HepG2 (cell line): Measurements from ENCODE around the gene PLEKHN1. TPM values are rescaled to one million over a fixed set of nuclear protein-coding genes. Genes with fewer than 3 reads are reported as not detected.
A peak's percentile ranks its signal among the peaks of the same experiment; 100 is the strongest.

ENCODE experiments used
- ERF ChIP-seq: IDR thresholded peaks from 2 replicates; pipeline ENCODE4 v1.6.1; 2018; ENCODE audit warnings: missing biosample characterization, missing genetic modification reagents
- FOXA1 ChIP-seq, 2 experiments: fragments of 450-650 bp in 1 of 2; sonication (generic) in 1 of 2; formaldehyde crosslinking in 1 of 2; IDR thresholded peaks; 2 replicates each; pipeline versions ENCODE4 v1.4.0 to v1.6.1; 2016 to 2020; ENCODE audit warnings: missing genetic modification reagents in 1 of 2
- JARID2 ChIP-seq: sonication (generic); formaldehyde crosslinking; IDR thresholded peaks from 2 replicates; pipeline ENCODE4 v1.8.1; 2023; ENCODE audit warnings: missing genetic modification reagents, inconsistent platforms; ENCODE audit not compliant: insufficient replicate concordance
- KDM6A ChIP-seq: IDR thresholded peaks from 2 replicates; pipeline ENCODE4 v1.6.1; 2016; ENCODE audit warnings: low read depth
- KLF11 ChIP-seq: IDR thresholded peaks from 2 replicates; pipeline ENCODE4 v1.6.1; 2016; ENCODE audit warnings: missing compliant biosample characterization
- MEF2D ChIP-seq: sonication (generic); formaldehyde crosslinking; IDR thresholded peaks from 2 replicates; pipeline ENCODE4 v1.5.1; 2020; ENCODE audit warnings: mild to moderate bottlenecking, missing genetic modification reagents
- MTA3 ChIP-seq: sonication (generic); formaldehyde crosslinking; IDR thresholded peaks from 2 replicates; pipeline ENCODE4 v1.4.0; 2020; ENCODE audit warnings: missing genetic modification reagents
- NFRKB ChIP-seq: fragments of 450-650 bp; IDR thresholded peaks from 2 replicates; pipeline ENCODE4 v1.6.1; 2017
- RFX3 ChIP-seq: IDR thresholded peaks from 2 replicates; pipeline ENCODE4 v1.6.1; 2016; ENCODE audit warnings: missing biosample characterization, missing genetic modification reagents
- TEAD2 ChIP-seq: sonication (generic); formaldehyde crosslinking; IDR thresholded peaks from 2 replicates; pipeline ENCODE4 v1.9.0; 2021; ENCODE audit warnings: missing genetic modification reagents
- TRIM22 ChIP-seq: fragments of 450-650 bp; IDR thresholded peaks from 2 replicates; pipeline ENCODE4 v1.6.1; 2017
- ZBTB14 ChIP-seq: sonication (generic); formaldehyde crosslinking; IDR thresholded peaks from 2 replicates; pipeline ENCODE4 v1.4.0; 2020; ENCODE audit warnings: missing genetic modification reagents
- ZFP82 ChIP-seq: sonication (generic); formaldehyde crosslinking; IDR thresholded peaks from 2 replicates; pipeline ENCODE4 v1.5.1; 2020; ENCODE audit warnings: mild to moderate bottlenecking, missing genetic modification reagents, borderline replicate concordance
- ZNF776 ChIP-seq: sonication (generic); formaldehyde crosslinking; IDR thresholded peaks from 2 replicates; pipeline ENCODE4 v1.4.0; 2020; ENCODE audit warnings: mild to moderate bottlenecking, missing genetic modification reagents
- polyA plus RNA-seq, 8 experiments: library from polyadenylated mRNA; depleted of rRNA in 3 of 8; stranded (reverse) in 7 of 8; unstranded in 1 of 8; fragments of >200 nt; fragmentation: Illumina TruSeq in 4 of 8; extraction: Trizol in 4 of 8; gene quantifications; 2 replicates each; pipeline versions ENCODE4 v1.2.1 to v1.2.3, GENCODE V29; 2011 to 2016; ENCODE audit warnings: low read depth in 4 of 8, missing spikeins in 1 of 8, mixed read lengths in 1 of 8; ENCODE audit not compliant: insufficient read depth in 1 of 8
- total RNA-seq, 5 experiments: library from RNA; depleted of rRNA; stranded (reverse); fragments of >200 nt; fragmentation: Illumina TruSeq; extraction: Trizol; gene quantifications; 2 replicates each; pipeline ENCODE4 v1.2.3, GENCODE V29; 2016; ENCODE audit warnings: low read depth in 1 of 5
- TF ChIP-seq, protein P1 (sequence below): sonication (generic); formaldehyde crosslinking; IDR thresholded peaks from 2 replicates; pipeline ENCODE4 v1.5.1; 2020; ENCODE audit warnings: missing genetic modification reagents, mild to moderate bottlenecking, borderline replicate concordance
- TF ChIP-seq, protein P2 (sequence below): sonication (generic); formaldehyde crosslinking; IDR thresholded peaks from 2 replicates; pipeline ENCODE4 v1.5.0; 2020; ENCODE audit warnings: mild to moderate bottlenecking, missing genetic modification reagents, borderline replicate concordance
- TF ChIP-seq, protein P3 (sequence below): sonication (generic); formaldehyde crosslinking; IDR thresholded peaks from 2 replicates; pipeline ENCODE4 v1.5.0; 2020; ENCODE audit warnings: mild to moderate bottlenecking, missing genetic modification reagents, borderline replicate concordance
- TF ChIP-seq, protein P4 (sequence below): sonication (generic); formaldehyde crosslinking; IDR thresholded peaks from 2 replicates; pipeline ENCODE4 v1.5.1; 2020; ENCODE audit warnings: missing genetic modification reagents, mild to moderate bottlenecking, borderline replicate concordance

PLEKHN1 gene
- total and polyA plus RNA-seq, 2 of the 13 experiments (the other 11 are each of a cell fraction or from before 2014, with no cell fraction given): 0.42 to 0.58 TPM

DNA sequence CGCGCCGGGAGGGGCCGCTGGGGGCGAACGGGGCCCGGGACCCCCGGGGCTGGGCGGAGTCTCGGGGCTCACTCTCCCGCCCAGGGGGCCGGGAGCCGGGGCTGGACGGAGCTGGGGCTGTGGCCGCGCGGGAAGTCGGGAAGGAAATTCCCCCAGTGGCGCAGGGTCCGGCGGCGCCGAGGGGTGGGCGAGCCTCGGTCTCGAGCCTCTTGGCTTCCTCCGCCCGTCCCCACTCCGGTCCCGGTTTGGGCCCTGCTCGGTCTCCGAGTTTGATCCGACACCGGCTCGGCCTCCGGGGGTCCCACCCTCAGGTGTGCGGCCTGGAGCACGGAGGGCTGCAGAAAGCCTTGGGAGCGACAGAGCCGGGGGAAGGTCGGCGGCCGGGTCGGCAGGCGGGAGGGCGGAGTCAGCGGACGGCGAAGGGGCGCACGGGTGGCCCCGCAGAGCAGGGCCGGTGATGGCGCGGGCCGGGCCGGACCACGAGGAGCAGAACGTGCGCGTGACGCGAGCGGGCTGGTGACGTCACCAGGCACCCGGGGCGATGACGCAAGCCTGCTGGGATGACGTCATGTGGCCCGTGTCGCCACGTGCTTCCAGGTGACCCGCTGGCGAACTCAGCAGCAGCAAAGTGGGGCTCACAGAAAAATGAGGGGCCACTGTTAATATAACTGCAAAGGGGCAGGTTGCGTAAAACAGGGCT, 34.2 kb downstream of the PLEKHN1 start (continued):
- TF ChIP-seq JARID2 (CRISPR knock-in tag) (no peak), TEAD2 (CRISPR knock-in tag) (no peak), ZNF776 (peak; percentile 46; the same call in 1 of the 2 replicates), FOXA1 (IDR thresholded peaks at IDR 0.05) (no peak), FOXA1 (CRISPR knock-in tag; IDR thresholded peaks at IDR 0.05) (no peak), MEF2D (peak; percentile 69; the same call in 1 of the 2 replicates), KDM6A (CRISPR knock-in tag) (no peak), TRIM22 (no peak), ERF (CRISPR knock-in tag) (peak; percentile 48; the same call in 1 of the 2 replicates), ZFP82 (peak; percentile 56; the same call in 1 of the 2 replicates), NFRKB (no peak), MTA3 (no peak), RFX3 (CRISPR knock-in tag) (no peak), KLF11 (no peak), ZBTB14 (CRISPR knock-in tag) (peak; percentile 58)
- TF ChIP-seq, protein P1, sequence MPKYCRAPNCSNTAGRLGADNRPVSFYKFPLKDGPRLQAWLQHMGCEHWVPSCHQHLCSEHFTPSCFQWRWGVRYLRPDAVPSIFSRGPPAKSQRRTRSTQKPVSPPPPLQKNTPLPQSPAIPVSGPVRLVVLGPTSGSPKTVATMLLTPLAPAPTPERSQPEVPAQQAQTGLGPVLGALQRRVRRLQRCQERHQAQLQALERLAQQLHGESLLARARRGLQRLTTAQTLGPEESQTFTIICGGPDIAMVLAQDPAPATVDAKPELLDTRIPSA (CRISPR knock-in tag): peak; percentile 95
- TF ChIP-seq, protein P2, sequence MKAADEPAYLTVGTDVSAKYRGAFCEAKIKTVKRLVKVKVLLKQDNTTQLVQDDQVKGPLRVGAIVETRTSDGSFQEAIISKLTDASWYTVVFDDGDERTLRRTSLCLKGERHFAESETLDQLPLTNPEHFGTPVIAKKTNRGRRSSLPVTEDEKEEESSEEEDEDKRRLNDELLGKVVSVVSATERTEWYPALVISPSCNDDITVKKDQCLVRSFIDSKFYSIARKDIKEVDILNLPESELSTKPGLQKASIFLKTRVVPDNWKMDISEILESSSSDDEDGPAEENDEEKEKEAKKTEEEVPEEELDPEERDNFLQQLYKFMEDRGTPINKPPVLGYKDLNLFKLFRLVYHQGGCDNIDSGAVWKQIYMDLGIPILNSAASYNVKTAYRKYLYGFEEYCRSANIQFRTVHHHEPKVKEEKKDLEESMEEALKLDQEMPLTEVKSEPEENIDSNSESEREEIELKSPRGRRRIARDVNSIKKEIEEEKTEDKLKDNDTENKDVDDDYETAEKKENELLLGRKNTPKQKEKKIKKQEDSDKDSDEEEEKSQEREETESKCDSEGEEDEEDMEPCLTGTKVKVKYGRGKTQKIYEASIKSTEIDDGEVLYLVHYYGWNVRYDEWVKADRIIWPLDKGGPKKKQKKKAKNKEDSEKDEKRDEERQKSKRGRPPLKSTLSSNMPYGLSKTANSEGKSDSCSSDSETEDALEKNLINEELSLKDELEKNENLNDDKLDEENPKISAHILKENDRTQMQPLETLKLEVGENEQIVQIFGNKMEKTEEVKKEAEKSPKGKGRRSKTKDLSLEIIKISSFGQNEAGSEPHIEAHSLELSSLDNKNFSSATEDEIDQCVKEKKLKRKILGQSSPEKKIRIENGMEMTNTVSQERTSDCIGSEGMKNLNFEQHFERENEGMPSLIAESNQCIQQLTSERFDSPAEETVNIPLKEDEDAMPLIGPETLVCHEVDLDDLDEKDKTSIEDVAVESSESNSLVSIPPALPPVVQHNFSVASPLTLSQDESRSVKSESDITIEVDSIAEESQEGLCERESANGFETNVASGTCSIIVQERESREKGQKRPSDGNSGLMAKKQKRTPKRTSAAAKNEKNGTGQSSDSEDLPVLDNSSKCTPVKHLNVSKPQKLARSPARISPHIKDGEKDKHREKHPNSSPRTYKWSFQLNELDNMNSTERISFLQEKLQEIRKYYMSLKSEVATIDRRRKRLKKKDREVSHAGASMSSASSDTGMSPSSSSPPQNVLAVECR: peak; percentile 89; the same call in 1 of the 2 replicates
- TF ChIP-seq, protein P3, sequence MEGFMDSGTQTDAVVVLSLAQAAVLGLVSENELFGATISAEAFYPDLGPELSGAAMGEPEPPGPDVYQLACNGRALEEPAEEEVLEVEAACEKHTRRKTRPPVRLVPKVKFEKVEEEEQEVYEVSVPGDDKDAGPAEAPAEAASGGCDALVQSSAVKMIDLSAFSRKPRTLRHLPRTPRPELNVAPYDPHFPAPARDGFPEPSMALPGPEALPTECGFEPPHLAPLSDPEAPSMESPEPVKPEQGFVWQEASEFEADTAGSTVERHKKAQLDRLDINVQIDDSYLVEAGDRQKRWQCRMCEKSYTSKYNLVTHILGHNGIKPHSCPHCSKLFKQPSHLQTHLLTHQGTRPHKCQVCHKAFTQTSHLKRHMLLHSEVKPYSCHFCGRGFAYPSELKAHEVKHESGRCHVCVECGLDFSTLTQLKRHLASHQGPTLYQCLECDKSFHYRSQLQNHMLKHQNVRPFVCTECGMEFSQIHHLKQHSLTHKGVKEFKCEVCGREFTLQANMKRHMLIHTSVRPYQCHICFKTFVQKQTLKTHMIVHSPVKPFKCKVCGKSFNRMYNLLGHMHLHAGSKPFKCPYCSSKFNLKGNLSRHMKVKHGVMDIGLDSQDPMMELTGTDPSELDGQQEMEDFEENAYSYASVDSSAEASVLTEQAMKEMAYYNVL (CRISPR knock-in tag): no peak
- TF ChIP-seq, protein P4, sequence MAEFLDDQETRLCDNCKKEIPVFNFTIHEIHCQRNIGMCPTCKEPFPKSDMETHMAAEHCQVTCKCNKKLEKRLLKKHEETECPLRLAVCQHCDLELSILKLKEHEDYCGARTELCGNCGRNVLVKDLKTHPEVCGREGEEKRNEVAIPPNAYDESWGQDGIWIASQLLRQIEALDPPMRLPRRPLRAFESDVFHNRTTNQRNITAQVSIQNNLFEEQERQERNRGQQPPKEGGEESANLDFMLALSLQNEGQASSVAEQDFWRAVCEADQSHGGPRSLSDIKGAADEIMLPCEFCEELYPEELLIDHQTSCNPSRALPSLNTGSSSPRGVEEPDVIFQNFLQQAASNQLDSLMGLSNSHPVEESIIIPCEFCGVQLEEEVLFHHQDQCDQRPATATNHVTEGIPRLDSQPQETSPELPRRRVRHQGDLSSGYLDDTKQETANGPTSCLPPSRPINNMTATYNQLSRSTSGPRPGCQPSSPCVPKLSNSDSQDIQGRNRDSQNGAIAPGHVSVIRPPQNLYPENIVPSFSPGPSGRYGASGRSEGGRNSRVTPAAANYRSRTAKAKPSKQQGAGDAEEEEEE (CRISPR knock-in tag): no peak
